HG03575 (cell line): ENCODE measurements around the gene BSCL2.
"Not testable (repeated sequence)": the region's sequence is repeated elsewhere in the genome, so short reads cannot be mapped to it uniquely, and the experiment has no call there.

ENCODE experiments used
- ATAC-seq: cut with Tn5 transposase; IDR thresholded peaks from one replicate; pipeline ENCODE4 v1.9.1; 2021; ENCODE audit not compliant: unreplicated experiment, insufficient number of reproducible peaks, low FRiP score; ENCODE audit errors: extremely low read depth

BSCL2 gene

DNA sequence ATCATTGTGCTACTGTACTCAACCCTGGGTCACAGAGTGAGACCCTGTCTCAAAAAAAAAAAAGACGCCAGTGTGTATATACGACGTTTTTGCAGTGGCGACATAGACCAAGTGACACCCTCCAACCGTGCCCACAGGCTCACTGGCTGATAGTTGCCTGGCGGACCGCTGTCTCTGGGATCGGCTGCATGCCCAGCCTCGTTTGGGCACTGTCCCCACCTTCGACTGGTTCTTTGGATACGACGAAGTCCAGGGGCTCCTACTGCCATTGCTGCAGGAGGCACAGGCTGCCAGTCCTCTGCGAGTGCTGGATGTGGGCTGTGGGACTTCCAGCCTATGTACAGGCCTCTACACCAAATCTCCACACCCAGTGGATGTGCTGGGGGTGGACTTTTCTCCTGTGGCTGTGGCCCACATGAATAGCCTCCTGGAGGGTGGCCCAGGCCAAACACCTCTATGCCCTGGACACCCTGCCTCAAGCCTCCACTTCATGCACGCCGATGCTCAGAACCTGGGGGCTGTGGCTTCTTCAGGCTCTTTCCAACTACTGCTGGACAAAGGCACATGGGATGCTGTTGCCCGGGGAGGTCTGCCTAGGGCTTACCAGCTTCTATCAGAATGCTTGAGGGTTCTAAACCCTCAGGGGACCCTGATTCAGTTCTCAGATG is 40.8 kb downstream of the BSCL2 start:
- no peak for ATAC-seq

DNA sequence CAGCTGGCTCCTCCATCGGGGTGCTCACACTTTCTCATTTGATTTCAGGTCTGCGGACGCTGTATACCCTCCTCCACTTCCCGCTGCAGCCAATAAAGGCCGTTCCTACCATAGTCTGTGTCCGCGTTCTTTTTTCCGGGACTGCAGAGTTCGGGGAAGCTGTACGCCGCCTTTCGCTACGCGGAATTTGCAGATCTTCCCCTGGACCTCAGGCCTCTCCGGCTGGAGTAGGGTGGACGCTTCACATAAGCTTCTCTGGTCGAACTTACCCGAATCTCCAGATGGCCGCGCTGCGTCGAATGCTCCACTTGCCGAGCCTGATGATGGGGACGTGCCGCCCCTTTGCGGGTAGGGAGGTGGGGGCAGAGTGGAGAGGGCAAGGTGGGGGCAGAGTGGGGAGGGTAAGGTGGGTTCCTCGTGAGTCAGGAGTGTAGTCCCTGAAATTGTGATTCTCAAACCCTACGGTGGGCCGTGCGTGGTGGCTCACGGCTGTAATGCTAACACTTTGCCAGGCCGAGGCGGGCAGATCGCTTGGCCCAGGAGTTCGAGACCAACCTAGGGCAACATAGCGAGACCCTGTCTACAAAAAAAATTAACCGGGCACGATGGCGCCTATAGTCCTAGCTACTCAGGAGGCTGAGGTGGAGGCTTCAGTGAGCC is 41.5 kb downstream of the BSCL2 start:
- no peak for ATAC-seq

DNA sequence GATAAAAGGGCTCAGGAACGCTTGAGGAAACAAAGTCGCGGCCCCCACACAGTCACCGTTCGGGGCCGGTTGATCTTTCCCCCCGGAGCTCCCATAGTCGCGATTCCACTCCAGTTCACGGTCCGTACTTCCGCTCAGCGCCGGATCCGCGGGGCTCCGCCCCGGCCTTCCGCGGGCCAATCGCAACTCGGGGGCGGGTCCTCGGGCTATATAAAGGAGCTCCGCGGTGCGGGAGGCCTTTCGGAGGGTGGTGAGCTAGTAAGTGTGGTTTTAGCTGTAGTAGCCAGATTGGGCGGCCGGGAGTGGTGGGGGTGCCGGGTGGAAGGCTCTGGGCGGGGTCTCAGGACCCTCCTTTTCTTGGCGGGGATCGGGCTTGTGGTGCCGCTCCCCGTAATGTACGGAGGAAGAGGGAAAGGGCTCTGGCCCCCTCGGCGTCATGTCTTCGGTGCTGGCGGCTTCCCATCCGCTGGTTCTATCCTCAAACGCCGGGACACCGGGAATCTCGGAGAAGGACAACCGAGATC is 42.1 kb downstream of the BSCL2 start, which contains the start of the genes C11orf98 and CSKMT:
Gene C11orf98 (minus strand): TSS at position 136 of the 524 bp plus-strand sequence. CDS start 41 bp downstream, at position 95.
Gene CSKMT (plus strand): TSS at position 238 of the 524 bp plus-strand sequence. CDS start 568 bp downstream, outside the sequence.
- no peak for ATAC-seq

DNA sequence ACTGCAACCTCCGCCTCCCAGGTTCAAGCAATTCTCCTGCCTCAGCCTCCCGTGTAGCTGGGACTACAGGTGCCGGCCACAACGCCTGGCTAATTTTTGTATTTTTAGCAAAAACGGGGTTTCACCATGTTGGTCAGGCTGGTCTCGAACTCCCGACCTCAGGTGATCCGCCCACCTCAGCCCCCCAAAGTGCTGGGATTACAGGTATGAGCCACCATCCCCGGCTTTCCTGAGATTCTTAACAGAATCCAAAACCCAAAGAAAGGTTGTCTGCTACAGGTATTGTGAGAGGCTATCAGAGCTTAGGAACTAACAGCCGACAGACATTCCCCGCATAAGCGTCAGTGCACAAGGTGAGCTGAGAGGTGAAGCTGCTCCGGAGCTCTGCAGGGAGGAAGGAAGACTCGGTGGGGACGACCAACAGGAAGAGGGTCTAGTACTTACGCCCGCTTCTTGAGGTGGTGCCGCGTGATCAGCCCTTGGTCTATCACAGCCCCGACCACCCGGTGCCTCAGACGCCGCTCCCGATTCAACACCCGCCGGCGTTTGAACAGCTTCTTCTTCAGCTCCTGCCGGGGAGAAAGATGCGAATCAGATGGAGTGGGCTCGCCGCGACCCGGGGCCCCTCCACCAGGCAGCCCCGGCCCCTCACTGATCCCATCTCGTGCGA is 42.7 kb downstream of the BSCL2 start:
- no peak for ATAC-seq

DNA sequence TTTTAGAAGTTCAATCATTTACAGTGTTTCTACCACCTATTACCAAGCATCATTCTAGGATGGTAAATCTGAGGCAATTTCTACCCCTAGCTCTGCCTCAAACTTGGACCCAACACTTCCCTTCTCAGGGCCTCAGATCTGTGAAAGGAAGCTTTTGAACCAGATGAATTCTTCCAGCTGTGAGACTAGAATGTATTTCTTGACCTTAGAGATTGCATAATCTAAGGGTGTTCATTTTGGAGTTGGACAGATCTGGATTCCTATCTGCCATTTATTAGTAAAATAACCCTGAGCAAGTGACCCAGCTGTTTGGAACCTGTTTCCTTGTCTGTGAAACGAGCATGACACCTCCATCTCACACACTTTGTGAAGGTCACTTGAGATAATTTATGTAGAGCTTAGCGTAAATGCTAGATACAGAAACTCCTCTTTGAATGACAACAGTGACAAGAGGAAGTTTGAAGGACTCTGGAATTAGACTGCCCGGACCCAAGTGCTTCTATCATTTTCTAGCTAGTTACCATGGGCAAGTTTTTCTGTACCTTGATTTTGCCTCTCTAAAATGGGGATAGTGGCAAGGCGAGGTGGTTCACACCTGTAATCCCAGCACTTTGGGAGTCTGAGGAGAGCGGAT is 50.3 kb downstream of the BSCL2 start:
- ATAC-seq = no peak

DNA sequence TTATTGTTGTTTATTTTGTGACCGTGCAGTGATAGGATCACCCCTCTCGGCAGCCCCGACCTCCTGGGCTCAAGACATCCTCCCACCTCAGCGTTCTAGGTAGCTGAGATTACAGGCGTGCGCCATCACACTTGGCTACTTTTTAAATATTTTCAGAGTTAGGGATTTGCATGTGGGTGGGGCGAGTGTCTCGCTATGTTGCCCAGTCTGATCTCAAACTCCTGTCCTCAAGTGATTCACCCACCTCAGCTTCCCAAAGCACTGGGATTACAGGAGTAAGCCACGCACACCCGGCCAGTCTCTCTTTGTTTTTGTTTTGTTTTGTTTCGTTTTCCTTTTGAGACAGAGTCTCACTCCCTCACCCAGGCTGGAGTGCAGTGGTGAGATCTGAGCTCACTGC is 52.9 kb downstream of the BSCL2 start:
- ATAC-seq = no peak

DNA sequence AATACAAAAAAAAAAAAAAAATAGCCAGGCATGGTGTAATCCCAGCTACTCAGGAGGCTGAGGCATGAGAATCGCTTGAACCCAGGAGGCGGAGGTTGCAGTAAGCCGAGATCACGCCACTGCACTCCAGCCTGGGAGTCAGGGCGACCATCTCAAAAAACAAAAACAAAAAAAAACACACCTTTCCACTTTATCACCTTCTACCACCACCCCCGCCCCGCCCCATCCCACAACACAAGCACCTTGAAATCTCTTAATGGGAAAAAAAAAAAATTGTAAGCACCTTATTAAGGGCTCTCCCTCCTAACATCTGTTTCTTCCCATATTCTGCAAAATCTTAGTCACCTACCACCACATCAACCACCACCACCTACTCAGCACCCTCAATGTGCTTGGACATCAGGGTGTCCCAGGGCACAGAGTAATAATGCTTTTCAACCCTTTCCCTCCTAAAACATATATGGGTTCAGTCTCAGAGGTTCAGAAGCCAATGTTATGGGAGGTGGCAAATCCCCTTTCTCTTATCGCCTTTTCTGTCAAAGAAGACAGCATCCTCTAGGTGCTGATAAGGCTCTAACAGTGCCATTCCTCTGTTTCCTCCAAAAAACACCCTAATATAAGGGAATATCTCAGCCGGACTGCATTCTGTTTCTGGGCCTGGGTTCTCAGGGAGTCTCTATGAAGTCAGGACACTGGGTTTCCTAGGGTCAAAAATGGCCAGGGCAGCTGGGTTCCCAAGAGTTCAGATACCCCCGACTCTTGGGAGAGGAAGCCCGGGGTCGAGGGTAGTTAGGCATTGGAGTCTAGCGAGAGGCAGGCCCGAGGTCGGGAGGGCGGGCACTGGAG is 54.8 kb downstream of the BSCL2 start:
- ATAC-seq = no peak

DNA sequence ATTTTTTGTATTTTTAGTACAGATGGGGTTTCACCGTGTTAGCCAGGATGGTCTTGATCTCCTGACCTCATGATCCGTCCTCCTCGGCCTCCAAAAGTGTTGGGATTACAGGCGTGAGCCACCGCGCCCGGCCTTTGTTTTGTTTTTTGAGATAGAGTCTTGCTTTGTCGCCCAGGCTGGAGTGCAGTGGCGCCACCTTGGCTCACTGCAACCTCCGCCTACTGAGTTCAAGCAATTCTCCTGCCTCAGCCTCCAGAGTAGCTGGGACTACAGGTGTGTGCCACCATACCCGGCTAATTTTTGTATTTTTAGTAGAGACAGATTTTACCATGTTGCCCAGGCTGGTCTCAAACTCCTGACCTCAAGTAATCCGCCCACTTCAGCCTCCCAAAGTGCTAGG is 56.9 kb downstream of the BSCL2 start:
- ATAC-seq = not testable (repeated sequence)

DNA sequence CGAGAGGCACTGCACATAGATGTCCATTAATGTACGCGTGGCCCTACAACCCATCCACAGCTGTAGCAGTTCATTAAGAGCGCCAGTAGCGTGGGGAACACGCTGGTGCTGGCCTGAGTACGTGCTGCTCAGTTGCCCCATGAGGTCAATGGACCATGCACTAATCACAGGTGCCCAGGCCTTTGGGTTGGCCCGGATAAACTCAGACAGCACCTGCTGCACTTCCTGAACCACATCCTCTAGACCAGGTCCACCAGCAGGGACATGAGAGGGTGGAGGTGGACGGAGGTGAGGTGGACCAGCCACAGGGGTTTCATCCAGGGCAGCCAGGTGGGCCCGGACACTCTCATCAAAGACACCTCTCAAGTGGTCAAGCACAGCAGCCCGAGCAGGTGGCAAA is 57.7 kb downstream of the BSCL2 start:
- no peak for ATAC-seq

DNA sequence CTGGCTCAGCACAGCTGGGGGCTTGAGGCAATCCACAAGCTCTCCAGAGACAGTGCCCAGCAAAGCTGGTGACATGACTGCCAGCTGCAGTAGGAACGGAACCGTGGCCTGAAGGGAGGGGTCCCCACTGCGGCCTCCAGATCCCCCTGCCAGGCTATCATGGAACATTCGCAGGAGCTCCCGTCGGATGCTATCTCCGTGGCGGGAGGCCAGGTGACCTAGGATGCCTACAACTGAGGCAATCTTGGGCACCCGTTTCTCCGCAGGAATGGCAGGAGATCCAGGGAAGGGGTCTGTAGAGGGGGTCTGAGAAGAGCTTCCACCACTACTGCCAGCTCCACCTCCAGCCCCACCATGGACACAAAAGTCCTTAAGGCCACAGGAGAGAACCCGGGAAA is 58.3 kb downstream of the BSCL2 start:
- ATAC-seq = no peak

DNA sequence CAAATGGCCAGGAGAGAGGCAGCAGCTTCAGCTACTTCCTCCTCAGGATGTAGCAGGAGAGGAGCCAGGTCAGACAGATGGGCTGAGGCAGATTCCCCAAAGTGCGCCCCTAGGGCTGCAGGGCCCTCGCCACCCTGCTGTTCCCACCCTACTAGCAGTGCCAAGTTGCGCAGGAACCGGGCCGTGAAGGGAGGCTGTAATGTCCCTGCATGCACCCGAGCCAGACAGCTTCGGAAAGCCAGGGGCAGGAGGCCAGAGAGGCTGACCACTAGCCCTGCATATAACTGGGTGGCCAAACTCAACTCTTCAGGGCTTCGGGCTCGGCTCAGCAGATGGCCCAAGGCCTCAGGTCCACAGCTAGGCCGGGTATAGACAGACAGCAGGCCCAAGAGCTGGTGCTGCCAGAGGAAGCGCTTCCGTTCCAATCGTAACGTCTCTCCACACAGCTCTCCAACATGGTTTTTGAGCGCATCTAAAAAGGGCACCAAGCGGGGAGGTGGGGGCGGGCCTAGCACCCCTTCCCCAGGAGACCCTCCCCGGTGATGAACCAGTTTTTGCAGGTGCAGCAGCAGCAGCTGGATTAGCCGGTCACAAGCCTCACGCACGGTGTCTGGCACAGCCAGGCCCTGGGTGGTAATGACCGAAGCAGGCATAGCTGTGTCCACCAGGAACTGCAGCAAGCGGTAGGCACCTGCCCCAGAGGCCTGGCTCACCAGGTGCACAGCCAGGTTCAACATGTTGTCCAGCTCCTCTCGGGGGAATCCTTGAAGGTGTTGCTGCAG is 58.8 kb downstream of the BSCL2 start:
- ATAC-seq = no peak

DNA sequence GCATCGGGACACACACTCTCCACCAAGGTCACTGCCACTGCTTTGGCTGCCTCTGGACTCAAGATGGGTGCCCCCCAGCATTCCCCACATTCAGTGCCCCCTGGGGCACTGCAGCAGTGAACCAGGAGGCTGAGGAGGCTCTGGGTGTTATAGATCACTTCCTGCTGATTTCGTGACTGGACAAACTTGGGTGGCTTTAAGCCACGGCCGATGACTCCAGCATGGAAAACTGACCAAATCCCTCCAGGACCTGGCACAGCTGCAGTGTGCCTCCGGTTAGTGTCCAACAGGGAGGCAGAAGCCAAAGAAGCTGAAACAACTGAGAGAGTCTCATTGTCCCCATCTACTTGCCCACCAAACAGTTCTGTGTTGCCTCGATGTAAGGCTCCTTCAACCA is 59.6 kb downstream of the BSCL2 start:
- no peak for ATAC-seq

DNA sequence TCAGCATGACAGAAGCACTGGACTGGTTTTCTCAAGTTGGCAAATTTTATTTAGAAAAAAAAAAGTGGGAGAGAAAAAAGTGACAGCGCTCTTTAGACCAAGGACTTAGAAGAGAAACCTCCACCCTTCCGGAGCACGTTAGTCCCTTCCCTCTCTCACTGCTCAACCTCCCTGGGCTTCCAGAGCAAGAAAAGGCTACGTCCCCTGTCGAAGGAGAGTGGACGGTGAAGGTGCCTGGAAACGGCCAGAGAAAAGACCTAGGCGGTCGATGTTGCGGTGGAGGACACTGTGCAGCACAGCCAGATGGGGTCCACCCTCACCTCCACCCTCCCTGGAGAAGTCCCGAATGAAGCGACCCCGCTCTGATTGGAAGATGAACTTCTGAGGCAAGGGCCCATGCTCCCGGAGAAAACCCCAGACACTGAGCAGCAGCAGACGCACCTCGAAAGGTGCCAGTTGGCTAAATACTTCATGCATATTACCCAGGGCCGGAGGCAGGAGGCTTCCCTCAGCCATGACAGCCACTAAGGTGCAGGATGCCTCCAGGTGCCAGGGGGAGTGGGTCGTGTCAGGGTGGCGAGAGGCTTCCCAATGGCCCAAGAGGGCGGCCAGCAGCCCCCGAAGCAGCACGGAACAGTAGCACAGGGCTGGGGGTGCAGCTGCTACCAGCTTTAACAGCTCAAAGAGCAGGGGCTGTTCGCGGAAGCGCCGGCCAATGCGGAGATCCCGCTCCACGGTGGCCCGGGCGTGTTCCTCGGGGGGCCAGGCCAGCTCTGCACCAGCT is 60.2 kb downstream of the BSCL2 start:
- ATAC-seq = no peak

DNA sequence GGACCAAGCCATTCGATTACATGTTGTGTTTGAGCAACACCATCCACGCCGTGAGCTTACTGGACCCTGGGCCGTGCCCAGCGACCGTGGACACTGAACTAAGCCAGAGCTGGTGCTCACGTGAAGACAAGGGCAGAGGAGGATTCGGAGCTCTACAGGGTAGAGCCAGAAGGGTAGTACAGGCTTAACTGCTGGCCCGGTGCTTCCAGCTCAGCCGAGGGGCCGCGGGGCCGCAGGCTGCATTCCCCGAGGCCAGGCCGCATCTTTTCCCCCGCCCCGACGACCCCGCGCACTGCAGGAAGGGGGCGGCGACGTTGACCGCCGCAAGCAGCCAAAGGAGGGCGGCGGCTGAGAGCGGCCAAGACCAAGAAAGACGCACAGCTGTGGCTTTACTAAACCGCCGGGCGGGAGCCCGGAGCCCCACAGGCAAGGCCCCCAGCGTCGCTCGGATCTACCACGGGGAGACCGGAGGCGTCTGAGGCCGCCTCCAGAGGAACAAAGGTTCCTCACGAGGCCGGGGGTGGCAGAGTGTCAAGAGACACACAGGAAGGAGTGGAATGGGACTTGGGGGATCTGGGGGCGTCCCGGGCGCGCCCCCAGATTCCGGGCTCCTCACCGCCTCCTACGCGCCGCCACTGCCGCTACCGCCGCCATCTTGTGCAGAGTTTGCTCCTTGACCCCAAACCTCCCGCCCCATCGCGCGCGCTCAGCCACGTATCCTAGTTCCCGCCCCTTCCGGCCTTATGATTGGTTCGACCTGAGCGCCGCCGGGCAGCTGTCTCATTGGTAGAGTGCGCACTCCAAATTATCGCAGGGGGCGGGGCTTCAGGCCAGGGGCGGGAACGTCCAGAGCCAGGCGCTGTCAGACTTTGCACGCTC is 61.0 kb downstream of the BSCL2 start, which contains the start of gene GANAB:
Gene GANAB (minus strand): TSS at position 668 of the 879 bp plus-strand sequence. CDS start 14 bp downstream, at position 654.
- ATAC-seq = peak; percentile 50

DNA sequence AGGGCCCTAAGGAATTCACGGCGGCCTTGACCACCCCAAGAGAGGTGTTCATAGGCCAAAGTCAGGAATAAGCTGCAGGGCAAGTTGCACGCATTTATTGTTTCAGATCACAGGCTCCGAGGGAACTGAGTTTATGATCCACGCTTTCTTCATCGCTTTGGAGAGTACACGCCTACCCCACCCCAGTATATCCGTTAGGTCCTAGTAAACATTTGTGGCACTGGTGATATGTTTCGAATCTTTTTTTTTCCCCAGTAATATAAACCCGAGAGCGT is 61.6 kb downstream of the BSCL2 start:
- no peak for ATAC-seq

DNA sequence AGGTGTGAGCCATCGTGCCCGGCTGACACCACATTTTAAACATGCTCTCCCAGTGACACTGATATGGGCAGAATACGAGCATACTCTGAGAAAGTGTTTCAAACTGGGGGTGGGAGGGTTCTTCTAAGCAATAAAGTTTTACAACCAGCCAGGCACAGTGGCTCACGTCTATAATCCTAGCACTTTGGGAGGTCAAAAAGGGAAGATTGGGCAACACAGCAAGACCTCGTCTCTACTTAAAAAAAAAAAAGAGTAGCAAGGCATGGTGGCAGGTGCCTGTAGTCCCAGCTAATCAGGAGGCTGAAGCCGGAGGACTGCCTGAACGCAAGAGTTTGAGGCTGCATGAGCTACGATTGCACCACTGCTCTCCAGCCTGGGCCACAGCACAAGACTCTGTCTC is 63.0 kb downstream of the BSCL2 start:
- no peak for ATAC-seq
